Activated naive CD8-positive, alpha-beta T cell (primary cell): Measurements from ENCODE around the gene CHRNA1.
A peak's percentile ranks its signal among the peaks of the same experiment; 100 is the strongest.

Source experiments
- H3K27ac Mint-ChIP-seq: one replicate; pipeline ENCODE4 v1.8.0; 2021; ENCODE audit warnings: mixed read lengths
- H3K27me3 Mint-ChIP-seq: one replicate; pipeline ENCODE4 v1.8.0; 2021; ENCODE audit warnings: mixed read lengths
- H3K36me3 Mint-ChIP-seq: one replicate; pipeline ENCODE4 v1.8.0; 2021; ENCODE audit warnings: mixed read lengths
- H3K4me1 Mint-ChIP-seq: one replicate; pipeline ENCODE4 v1.8.0; 2021; ENCODE audit warnings: low read depth, mixed read lengths
- H3K4me3 Mint-ChIP-seq: one replicate; pipeline ENCODE4 v1.8.0; 2021; ENCODE audit warnings: mild to moderate bottlenecking, mixed read lengths
- H3K9me3 Mint-ChIP-seq: one replicate; pipeline ENCODE4 v1.8.0; 2021; ENCODE audit warnings: low read depth, mixed read lengths

The CHRNA1 gene

DNA sequence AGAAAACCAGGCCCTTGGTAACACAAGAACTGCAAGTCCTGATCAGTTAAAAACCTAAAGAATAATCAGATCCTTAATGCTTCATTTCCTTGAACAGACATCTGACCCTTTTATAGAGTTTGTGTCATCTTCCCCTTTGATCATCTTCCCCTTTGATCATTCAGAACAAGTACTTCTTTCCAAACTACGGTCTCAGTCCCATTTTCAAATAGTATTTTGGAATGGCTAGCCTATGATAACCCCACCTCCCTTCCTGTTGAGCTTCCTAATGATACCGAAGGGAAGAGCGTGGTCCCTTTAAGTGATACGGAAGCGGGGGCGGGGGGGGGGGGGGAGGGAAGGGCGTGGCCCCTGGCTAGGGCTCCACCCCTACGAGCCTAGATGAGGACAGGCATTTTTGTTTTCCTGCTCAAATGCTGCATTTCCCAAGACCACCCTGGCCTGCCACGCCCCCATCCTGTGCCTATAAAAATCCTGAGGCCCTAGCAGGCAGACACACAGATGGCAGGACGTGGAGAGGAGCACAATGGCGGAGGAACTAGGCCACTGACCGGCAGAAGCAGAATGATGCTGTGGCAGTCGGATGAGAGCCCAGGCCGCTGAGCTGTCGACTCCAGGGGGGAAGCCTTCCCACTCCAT lies 24.1 kb upstream of the CHRNA1 start:
- Mint-ChIP-seq H3K9me3 (no peaks in the 10 kb centered on the region), H3K4me1 (peaks cover 9% of the 10 kb centered on the region), H3K27ac (no peak overlapping the region), H3K4me3 (no peak overlapping the region), H3K36me3 (no peaks in the 10 kb centered on the region), H3K27me3 (no peaks in the 10 kb centered on the region)

DNA sequence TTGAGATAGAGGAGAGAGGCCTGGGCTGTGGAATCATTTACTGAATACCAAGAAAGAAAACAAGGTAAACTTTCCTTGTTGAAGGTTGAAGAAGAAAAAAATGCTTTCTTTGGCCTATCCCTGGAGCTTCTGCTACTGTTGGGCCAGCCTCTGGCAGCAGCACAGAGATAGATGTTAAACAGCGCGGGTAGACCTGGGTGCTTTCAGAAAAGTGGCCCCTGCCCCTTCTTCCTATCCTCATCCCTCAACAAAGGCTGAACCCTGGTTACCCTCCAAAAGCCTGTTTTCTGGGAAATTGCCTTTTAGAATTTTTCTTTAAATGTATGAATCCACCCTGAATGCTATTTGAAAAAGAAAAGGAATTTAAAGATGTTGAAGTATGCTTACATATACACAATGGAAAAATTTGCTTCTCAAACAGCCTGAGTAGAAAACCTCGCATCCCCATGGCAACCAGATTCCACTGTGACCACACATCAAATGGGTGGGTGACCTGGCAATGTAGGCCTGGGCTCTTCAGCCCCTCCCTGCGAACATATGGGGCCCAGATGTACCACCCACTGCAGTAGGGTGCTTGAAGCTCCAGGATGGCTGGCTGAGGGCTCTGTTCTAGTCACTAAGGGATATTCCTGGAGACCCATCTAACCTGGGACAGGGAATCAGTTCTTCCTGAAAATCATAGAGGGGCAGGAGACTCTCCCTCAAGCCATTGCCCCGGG lies 23.4 kb upstream of the CHRNA1 start:
- no peaks in the 10 kb centered on the region for H3K27me3 Mint-ChIP-seq

DNA sequence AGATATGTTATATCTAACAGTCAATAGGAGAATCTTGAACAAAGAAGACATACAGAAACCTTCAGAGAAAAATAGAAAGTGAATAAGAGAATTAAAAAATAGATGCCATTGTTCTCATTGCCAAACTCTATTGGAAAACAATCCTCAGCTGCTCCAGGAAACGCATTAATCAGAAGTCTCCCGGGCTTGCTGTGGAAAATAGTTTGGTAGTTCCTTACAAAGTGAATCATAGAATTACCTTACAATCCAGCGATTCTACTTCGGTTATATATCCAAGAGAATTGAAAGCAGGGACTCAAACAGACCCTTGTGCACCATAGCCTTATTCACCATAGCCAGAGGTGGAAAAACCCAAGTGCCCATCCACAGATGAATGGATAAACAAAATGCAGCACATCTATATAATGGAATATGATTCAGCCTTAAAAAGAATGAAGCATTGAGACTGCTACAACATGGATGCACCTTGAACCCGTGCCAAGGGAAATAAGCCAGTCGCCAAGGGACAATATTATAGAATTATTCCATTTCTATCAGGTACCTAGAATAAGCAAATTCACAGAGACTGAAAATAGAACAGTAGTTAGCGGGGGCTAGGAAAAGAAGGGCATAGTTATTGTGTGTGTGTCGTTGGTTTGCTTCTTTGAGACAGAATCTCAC lies 21.9 kb upstream of the CHRNA1 start:
- Mint-ChIP-seq H3K36me3 (no peaks in the 10 kb centered on the region), H3K9me3 (no peaks in the 10 kb centered on the region), H3K4me1 (peaks cover 9% of the 10 kb centered on the region), H3K4me3 (no peak overlapping the region), H3K27me3 (no peaks in the 10 kb centered on the region), H3K27ac (no peak overlapping the region)

More for the DNA sequence above, 23.4 kb upstream of the CHRNA1 start:
- Mint-ChIP-seq H3K27ac (no peak overlapping the region), H3K4me1 (peaks cover 9% of the 10 kb centered on the region), H3K36me3 (no peaks in the 10 kb centered on the region), H3K4me3 (no peak overlapping the region), H3K9me3 (no peaks in the 10 kb centered on the region)

DNA sequence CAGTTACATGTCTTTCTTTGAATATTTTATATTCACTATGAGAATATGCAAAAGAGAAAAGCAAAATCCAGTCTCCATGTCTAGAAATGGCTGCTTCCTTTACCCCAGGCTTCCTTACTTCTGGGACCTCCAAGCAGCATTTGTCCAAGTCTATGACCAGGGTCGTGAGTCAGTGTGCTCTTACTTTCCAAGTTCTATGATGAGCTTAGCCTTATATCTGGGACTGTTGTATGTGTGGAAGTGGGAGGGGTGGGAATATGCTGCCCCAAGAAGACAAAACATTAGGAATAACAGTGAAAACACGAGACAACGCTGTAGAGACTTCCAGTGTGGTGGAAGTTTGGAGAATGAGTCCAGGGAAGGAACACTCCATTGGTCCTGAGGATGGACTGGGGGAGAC lies 21.2 kb upstream of the CHRNA1 start:
- H3K9me3 Mint-ChIP-seq: no peaks in the 10 kb centered on the region
- no peak overlapping the region for H3K27ac Mint-ChIP-seq
- no peaks in the 10 kb centered on the region for H3K36me3 Mint-ChIP-seq
- peaks cover 13% of the 10 kb centered on the region for H3K4me1 Mint-ChIP-seq
- H3K4me3 Mint-ChIP-seq: no peak overlapping the region
- no peaks in the 10 kb centered on the region for H3K27me3 Mint-ChIP-seq

DNA sequence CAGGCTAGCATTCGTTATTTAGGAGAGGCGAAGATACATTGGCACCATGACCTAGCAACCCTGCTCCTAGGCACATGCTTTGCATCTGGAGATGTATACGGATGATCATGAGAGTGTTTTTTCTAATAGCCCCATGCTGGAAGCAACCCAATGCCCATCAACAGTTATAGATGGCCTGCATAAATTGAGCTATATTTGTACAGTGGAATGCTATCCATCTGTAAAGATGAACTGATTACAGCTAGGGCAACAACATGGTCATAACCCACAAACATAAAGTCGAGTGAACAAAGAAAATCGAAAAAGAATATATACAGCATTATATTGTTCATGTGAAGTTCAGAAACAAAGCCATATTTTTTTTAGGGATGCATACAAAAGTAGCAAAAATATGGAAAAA lies 20.6 kb upstream of the CHRNA1 start:
- Mint-ChIP-seq H3K4me3 (no peak overlapping the region), H3K4me1 (peaks cover 18% of the 10 kb centered on the region), H3K27me3 (no peaks in the 10 kb centered on the region), H3K36me3 (no peaks in the 10 kb centered on the region), H3K27ac (peak overlapping the region; percentile 13), H3K9me3 (no peaks in the 10 kb centered on the region)

DNA sequence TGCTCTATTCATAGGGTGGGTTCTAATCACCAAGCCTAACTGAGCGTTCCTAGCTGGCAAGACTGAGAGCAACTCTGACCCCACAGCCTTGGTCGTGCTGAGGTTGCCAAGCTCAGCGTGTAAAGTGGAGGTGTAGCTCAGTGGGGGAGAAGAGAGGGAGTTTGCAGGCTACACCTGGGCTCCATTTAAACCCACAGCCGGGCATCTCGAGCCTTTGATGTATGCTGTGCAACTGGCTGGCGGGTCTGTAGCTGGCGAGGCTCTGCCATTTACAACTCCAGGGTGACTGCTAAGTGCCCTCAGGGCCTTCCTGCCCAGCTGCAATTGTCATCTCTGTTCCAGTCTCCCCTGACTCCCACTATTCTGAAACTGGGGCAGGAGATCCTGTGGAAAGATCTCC lies 20.0 kb upstream of the CHRNA1 start:
- Mint-ChIP-seq H3K36me3 (no peaks in the 10 kb centered on the region), H3K27ac (peak overlapping the region; percentile 13), H3K9me3 (no peaks in the 10 kb centered on the region), H3K27me3 (no peaks in the 10 kb centered on the region), H3K4me3 (no peak overlapping the region), H3K4me1 (peaks cover 23% of the 10 kb centered on the region)

DNA sequence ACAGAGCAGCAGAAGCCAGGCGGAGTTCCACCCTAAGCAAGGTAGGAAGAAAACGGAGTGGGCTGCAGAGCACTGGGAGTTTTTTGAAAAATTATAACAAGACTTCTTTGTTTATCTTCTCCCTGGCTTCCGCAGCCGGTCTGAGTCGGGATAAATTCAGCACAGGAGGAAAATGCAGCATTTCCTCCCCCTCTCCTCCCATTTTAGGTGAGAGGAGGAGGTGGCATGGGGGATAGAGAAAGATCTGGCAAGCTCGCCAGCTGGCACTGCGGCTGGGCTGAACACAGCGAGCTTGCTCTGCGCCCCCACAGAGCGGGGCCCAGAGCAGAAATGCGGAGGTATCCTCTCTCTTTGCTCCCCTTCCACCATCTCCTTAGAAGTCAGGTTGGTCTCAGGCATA lies 17.7 kb upstream of the CHRNA1 start:
- Mint-ChIP-seq H3K9me3 (no peaks in the 10 kb centered on the region), H3K27me3 (no peaks in the 10 kb centered on the region), H3K4me3 (no peak overlapping the region), H3K4me1 (peaks cover 37% of the 10 kb centered on the region), H3K36me3 (no peaks in the 10 kb centered on the region), H3K27ac (no peak overlapping the region)

DNA sequence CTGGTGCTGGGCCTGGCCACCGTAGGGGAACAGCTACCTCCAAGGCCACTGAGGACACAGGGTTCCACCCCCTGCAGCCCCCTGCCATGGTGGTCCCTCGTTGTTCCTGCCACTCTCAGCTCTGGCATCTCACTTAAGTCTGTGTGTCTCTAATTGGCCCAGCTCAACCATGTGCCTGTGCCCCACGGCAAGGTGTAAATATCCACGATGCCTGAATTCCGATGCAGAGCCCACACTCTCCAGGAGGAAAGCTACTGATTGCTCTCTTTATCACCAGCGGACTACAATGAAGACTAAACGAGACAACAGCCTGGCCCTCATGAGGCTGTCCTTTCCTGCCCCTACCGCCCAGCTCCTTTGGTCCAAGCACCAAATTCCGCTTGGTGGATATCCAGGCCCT lies 17.0 kb upstream of the CHRNA1 start:
- no peaks in the 10 kb centered on the region for H3K27me3 Mint-ChIP-seq
- peaks cover 41% of the 10 kb centered on the region for H3K4me1 Mint-ChIP-seq
- no peaks in the 10 kb centered on the region for H3K9me3 Mint-ChIP-seq
- no peak overlapping the region for H3K4me3 Mint-ChIP-seq
- H3K27ac Mint-ChIP-seq: no peak overlapping the region
- no peaks in the 10 kb centered on the region for H3K36me3 Mint-ChIP-seq

DNA sequence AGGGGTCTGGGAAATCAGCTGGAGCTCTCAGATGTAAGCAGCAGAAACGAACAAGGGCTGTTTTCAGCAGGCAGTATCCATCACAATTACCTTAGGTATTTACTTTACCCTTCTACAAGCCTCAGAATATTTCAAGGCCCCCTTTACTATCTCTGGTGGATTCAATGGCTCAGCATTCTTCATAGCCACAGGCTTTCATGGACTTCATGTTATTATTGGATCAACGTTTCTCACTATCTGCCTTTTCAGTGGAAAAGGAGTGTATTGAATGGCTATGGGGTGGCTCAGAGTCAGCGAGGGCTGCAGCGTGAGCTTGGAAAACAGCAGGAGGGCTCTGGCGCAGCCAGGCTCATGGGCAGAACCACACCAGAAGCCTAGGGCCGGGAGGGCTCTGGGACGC lies 16.6 kb upstream of the CHRNA1 start:
- no peaks in the 10 kb centered on the region for H3K27me3 Mint-ChIP-seq
- no peaks in the 10 kb centered on the region for H3K36me3 Mint-ChIP-seq
- no peaks in the 10 kb centered on the region for H3K9me3 Mint-ChIP-seq
- H3K4me3 Mint-ChIP-seq: no peak overlapping the region
- no peak overlapping the region for H3K27ac Mint-ChIP-seq
- H3K4me1 Mint-ChIP-seq: peaks cover 45% of the 10 kb centered on the region

DNA sequence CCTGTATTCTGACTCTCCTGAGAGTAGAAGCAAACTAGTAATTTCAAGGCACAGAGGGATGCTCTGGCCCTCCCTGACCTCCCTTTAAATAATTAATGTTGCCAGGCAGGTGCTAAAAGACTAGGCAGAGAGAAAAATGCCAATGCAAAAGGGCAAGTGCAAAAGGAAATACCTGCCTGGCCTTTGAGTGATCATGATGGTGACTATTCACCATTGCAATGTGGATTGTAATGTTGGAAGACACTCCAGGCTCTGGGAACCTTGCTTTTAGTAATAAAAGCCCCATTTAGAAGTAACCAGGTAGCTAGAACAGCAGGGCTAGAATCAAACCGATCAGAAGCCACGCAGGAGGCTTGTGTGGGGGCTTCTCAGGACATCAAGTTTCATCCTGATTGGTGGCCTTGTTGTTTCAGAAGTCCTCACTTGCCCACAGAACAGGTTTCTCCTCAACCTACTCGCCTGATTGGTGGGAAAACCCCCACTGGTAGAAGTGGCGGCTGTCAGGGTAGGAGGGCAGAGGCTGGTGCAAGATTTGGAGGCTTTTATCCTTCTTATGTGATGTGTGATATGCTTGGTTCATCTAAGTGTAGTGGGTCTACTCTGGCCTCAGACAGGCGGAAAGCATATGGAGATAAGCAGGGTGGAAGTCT lies 16.0 kb upstream of the CHRNA1 start:
- Mint-ChIP-seq H3K4me1 (peaks cover 51% of the 10 kb centered on the region), H3K9me3 (no peaks in the 10 kb centered on the region), H3K4me3 (no peak overlapping the region), H3K27me3 (no peaks in the 10 kb centered on the region), H3K36me3 (no peaks in the 10 kb centered on the region), H3K27ac (peak overlapping the region; percentile 18)

DNA sequence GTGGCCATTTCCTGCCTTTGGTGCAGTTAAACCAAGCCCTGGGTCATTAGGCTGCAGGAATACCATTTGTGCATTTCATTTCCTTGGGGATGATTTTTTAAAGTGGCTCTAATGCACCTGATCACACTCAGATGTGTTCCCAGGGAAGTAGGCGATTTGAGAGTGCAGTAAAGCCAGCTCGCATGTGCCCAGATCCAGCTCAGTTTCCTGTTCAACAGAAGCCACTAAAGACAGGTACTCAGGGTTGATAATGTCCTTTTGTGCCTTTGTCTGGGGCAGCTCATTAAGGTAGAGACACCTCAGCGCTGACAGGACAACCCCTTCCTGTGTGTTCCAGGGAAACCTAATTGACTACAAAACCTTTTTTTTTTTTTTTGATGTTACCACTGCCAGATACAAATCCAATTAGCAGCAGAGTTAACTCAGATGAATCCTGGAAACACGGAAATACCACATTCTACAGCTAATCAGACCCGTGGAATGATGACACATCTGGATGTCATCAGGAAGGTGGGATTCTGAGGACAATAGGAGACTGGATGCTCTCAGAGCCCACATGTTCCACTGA lies 15.2 kb upstream of the CHRNA1 start:
- peak overlapping the region; percentile 33 for H3K4me3 Mint-ChIP-seq
- H3K27ac Mint-ChIP-seq: peak overlapping the region; percentile 92
- no peaks in the 10 kb centered on the region for H3K36me3 Mint-ChIP-seq
- no peaks in the 10 kb centered on the region for H3K9me3 Mint-ChIP-seq
- peaks cover 51% of the 10 kb centered on the region for H3K4me1 Mint-ChIP-seq
- H3K27me3 Mint-ChIP-seq: no peaks in the 10 kb centered on the region

DNA sequence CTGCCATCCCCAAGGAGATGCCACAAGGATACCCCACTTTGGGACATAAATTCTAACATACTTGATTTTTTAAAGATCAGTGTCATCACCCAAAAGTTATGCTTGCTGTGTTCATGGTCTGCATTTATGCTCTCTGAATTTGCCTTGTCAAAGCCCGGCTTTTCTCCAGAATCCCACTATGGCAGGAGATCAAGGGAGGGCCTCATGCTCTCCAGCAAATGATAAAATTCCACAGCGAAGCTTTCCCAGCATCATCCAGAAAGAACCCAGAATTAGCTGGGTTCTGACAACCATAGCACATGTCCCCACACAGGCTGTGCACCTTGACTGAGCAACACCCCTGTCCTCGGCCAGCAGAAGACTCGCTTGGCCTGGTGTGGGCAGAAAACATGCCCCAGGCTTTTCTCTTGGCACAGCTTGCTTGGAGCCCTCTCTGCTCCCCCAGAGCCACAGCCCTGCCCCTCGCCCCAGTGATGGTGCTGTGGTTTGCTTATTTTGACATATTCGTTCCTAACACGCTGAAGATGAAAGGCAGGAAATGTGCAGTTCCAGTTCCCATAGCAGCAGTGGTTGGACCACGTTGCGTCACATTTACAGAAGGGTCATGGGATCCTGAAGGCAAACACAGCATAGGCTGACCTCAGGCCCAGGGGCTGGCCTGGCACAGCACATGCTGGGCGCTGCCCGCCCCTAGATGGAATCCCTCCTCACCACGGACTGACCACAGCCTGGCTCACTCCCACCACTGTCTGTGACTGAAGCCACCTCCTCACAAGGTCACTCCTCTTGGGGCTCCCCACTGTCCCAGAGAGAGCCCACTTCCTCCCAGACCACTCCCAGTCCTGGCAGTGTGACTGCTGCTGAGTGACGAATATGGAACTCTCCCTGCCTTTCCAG lies 14.1 kb upstream of the CHRNA1 start:
- Mint-ChIP-seq H3K4me1 (peaks cover 51% of the 10 kb centered on the region), H3K9me3 (no peaks in the 10 kb centered on the region), H3K36me3 (no peaks in the 10 kb centered on the region), H3K27me3 (no peaks in the 10 kb centered on the region), H3K4me3 (peak overlapping the region; percentile 33), H3K27ac (peak overlapping the region; percentile 92)

DNA sequence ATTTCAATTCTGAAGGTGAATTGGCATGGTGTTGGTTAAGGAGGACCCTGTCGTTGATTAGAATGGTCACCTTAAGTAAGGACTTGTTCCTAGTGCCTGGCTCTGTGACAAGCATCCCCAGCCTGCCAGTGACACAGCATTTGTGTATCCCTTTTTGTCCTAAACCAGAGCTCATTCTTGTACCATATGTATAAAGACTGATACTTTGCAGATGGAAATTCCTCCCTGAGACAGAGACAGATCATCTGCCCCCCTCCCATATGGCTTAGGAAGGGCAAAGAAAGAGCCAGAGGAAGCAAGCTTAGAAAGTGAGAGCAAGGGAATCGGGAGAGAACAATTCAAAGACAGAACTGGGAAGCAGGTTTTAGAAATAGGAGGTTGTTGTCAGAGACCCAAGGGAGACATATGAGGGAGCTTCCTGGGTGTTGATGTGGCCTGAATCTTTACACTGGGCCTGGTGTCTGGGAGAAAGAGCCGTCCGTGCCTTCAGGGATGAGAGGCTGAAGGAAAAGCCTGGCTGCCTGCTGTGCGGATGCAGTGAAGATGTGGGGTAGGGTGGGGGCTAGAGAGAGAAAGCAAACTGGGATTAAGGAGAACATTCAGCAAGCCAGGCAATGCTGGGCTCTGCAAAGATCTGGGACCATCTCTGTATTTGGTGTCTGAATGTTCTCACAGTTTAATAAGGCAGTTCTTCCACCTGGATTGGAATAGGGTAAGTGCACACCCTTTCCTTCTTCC lies 13.2 kb upstream of the CHRNA1 start:
- no peaks in the 10 kb centered on the region for H3K27me3 Mint-ChIP-seq
- no peaks in the 10 kb centered on the region for H3K9me3 Mint-ChIP-seq
- H3K4me3 Mint-ChIP-seq: peak overlapping the region; percentile 33
- peak overlapping the region; percentile 55 for H3K27ac Mint-ChIP-seq
- H3K36me3 Mint-ChIP-seq: no peaks in the 10 kb centered on the region
- peaks cover 54% of the 10 kb centered on the region for H3K4me1 Mint-ChIP-seq

DNA sequence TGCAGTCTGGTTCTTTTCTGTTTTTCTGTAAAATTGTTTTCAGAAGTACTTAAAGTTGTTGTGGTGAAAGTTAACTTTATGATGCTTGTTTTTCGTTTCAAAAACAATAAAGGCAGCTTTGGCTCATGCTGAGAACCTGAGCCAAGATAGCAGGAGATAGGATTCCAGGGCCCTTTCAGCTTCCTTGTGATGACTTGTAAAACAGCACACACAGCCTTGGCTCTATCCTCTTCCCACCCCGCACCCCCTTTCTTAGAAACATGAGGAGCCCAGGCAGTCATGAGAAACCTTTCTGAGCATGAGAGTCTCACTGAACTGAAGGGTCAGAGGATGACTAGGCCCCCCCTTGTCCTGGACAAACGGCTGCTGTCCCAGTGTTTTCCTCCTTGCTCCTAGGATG lies 12.4 kb upstream of the CHRNA1 start:
- Mint-ChIP-seq H3K4me3 (no peak overlapping the region), H3K4me1 (peaks cover 57% of the 10 kb centered on the region), H3K36me3 (no peaks in the 10 kb centered on the region), H3K9me3 (no peaks in the 10 kb centered on the region), H3K27ac (no peak overlapping the region), H3K27me3 (no peaks in the 10 kb centered on the region)
